HEK293 (cell line): ENCODE measurements around the gene TEP1.

ENCODE experiments used
- GFI1B ChIP-seq: fragments of 450-650 bp; formaldehyde crosslinking; IDR thresholded peaks from 2 replicates; pipeline ENCODE4 v1.5.1; 2016; ENCODE audit warnings: missing biosample characterization, missing genetic modification characterization
- KLF1 ChIP-seq: fragments of 450-650 bp; formaldehyde crosslinking; IDR thresholded peaks from 2 replicates; pipeline ENCODE4 v1.5.1; 2016; ENCODE audit warnings: missing biosample characterization, missing genetic modification characterization
- MEIS1 ChIP-seq: sonication (generic); formaldehyde crosslinking; IDR thresholded peaks from 2 replicates; pipeline ENCODE4 v1.8.1; 2022; ENCODE audit warnings: missing genetic modification reagents, mild to moderate bottlenecking, borderline replicate concordance
- SP2 ChIP-seq: fragments of 450-650 bp; formaldehyde crosslinking; IDR thresholded peaks from 2 replicates; pipeline ENCODE4 v1.5.1; 2016; ENCODE audit warnings: missing biosample characterization, missing genetic modification characterization
- SP3 ChIP-seq: fragments of 450-650 bp; formaldehyde crosslinking; IDR thresholded peaks from 2 replicates; pipeline ENCODE4 v1.5.1; 2016; ENCODE audit warnings: missing biosample characterization, missing genetic modification characterization
- SP7 ChIP-seq: fragments of 450-650 bp; formaldehyde crosslinking; IDR thresholded peaks from 2 replicates; pipeline ENCODE4 v1.5.1; 2016; ENCODE audit warnings: missing biosample characterization, missing genetic modification characterization
- YY2 ChIP-seq: fragments of 450-650 bp; formaldehyde crosslinking; IDR thresholded peaks from 2 replicates; pipeline ENCODE4 v1.5.1; 2016; ENCODE audit warnings: missing biosample characterization, missing genetic modification characterization
- ZBTB11 ChIP-seq: fragments of 450-650 bp; formaldehyde crosslinking; conservative IDR thresholded peaks from 2 replicates; pipeline ENCODE4 v1.5.1; 2016; ENCODE audit warnings: low read depth, missing biosample characterization, missing genetic modification characterization
- ZBTB17 ChIP-seq: fragments of 450-650 bp; formaldehyde crosslinking; IDR thresholded peaks from 2 replicates; pipeline ENCODE4 v1.5.1; 2016; ENCODE audit warnings: missing biosample characterization, missing genetic modification characterization
- ZBTB6 ChIP-seq: fragments of 450-650 bp; formaldehyde crosslinking; IDR thresholded peaks from 2 replicates; pipeline ENCODE4 v1.5.1; 2017; ENCODE audit warnings: missing biosample characterization, missing genetic modification characterization
- ZNF133 ChIP-seq: fragments of 450-650 bp; formaldehyde crosslinking; IDR thresholded peaks from 2 replicates; pipeline ENCODE4 v1.5.1; 2016; ENCODE audit warnings: missing biosample characterization, missing genetic modification characterization
- ZNF18 ChIP-seq: fragments of 450-650 bp; formaldehyde crosslinking; IDR thresholded peaks from 2 replicates; pipeline ENCODE4 v1.5.1; 2016; ENCODE audit warnings: missing biosample characterization, missing genetic modification characterization
- ZNF202 ChIP-seq: fragments of 450-650 bp; formaldehyde crosslinking; IDR thresholded peaks from 2 replicates; pipeline ENCODE4 v1.5.1; 2016; ENCODE audit warnings: missing biosample characterization, missing genetic modification characterization, borderline replicate concordance
- ZNF266 ChIP-seq: fragments of 450-650 bp; formaldehyde crosslinking; IDR thresholded peaks from 2 replicates; pipeline ENCODE4 v1.5.1; 2016; ENCODE audit warnings: missing biosample characterization, missing genetic modification characterization, low read depth
- ZNF280D ChIP-seq: fragments of 450-650 bp; formaldehyde crosslinking; IDR thresholded peaks from 2 replicates; pipeline ENCODE4 v1.5.1; 2016; ENCODE audit warnings: missing biosample characterization, missing genetic modification characterization
- ZNF366 ChIP-seq: fragments of 450-650 bp; formaldehyde crosslinking; conservative IDR thresholded peaks from 2 replicates; pipeline ENCODE4 v1.5.1; 2016; ENCODE audit warnings: missing biosample characterization, missing genetic modification characterization
- ZNF529 ChIP-seq: fragments of 450-650 bp; formaldehyde crosslinking; IDR thresholded peaks from 2 replicates; pipeline ENCODE4 v1.5.1; 2017; ENCODE audit warnings: missing genetic modification characterization, missing biosample characterization; ENCODE audit not compliant: insufficient replicate concordance
- ZNF558 ChIP-seq: fragments of 450-650 bp; formaldehyde crosslinking; IDR thresholded peaks from 2 replicates; pipeline ENCODE4 v1.5.1; 2016; ENCODE audit warnings: missing biosample characterization, missing genetic modification characterization
- ZNF571 ChIP-seq: fragments of 450-650 bp; formaldehyde crosslinking; IDR thresholded peaks from 2 replicates; pipeline ENCODE4 v1.5.0; 2017; ENCODE audit warnings: missing biosample characterization, missing genetic modification characterization
- ZNF580 ChIP-seq: fragments of 450-650 bp; formaldehyde crosslinking; IDR thresholded peaks from 2 replicates; pipeline ENCODE4 v1.5.1; 2016; ENCODE audit warnings: missing biosample characterization, missing genetic modification characterization
- ZNF621 ChIP-seq: fragments of 450-650 bp; formaldehyde crosslinking; IDR thresholded peaks from 2 replicates; pipeline ENCODE4 v1.5.1; 2017; ENCODE audit warnings: missing biosample characterization, missing genetic modification characterization
- ZNF639 ChIP-seq: fragments of 450-650 bp; formaldehyde crosslinking; IDR thresholded peaks from 2 replicates; pipeline ENCODE4 v1.5.1; 2016; ENCODE audit warnings: missing biosample characterization, missing genetic modification characterization
- ZNF660 ChIP-seq: fragments of 450-650 bp; IDR thresholded peaks from 2 replicates; pipeline ENCODE4 v1.5.1; 2018; ENCODE audit warnings: missing biosample characterization, mild to moderate bottlenecking, missing genetic modification characterization
- ZNF692 ChIP-seq: fragments of 450-650 bp; formaldehyde crosslinking; IDR thresholded peaks from 2 replicates; pipeline ENCODE4 v1.5.1; 2016; ENCODE audit warnings: missing biosample characterization, missing genetic modification characterization
- ZSCAN4 ChIP-seq: fragments of 450-650 bp; formaldehyde crosslinking; IDR thresholded peaks from 2 replicates; pipeline ENCODE4 v1.5.1; 2017; ENCODE audit warnings: missing biosample characterization, missing genetic modification characterization

TEP1 gene

GRCh38 chr14:20332788-20333493, 80.4 kb downstream of the TEP1 start, which contains the start of gene CCNB1IP1 (continued):
- TF ChIP-seq ZNF639 (tag by site-specific recombination) (0 out of 2 replicates have a peak, but pooled peaks have one; percentile 12), ZNF558 (tag by site-specific recombination) (no peak), ZBTB6 (no peak), SP3 (tag by site-specific recombination) (no peak), ZNF529 (no peak), ZNF133 (tag by site-specific recombination) (no peak), ZNF202 (no peak), ZSCAN4 (tag by site-specific recombination) (no peak), SP7 (peak; percentile 77), ZNF580 (tag by site-specific recombination) (no peak), ZNF660 (0 out of 2 replicates have a peak, but pooled peaks have one; percentile 22), ZBTB17 (tag by site-specific recombination) (peak; percentile 39; the same call in 1 of the 2 replicates), MEIS1 (CRISPR knock-in tag) (no peak), ZNF692 (tag by site-specific recombination) (peak; percentile 40; the same call in 1 of the 2 replicates), ZNF18 (tag by site-specific recombination) (no peak), SP2 (tag by site-specific recombination) (peak; percentile 59), ZBTB11 (tag by site-specific recombination) (peak; percentile 88), ZNF366 (tag by site-specific recombination) (peak; percentile 92), YY2 (tag by site-specific recombination) (no peak), ZNF280D (tag by site-specific recombination) (no peak), GFI1B (tag by site-specific recombination) (no peak), ZNF621 (tag by site-specific recombination) (no peak), ZNF266 (tag by site-specific recombination) (no peak), ZNF571 (no peak), KLF1 (tag by site-specific recombination) (no peak)
